GM19351 (cell line): ENCODE data around the gene CCNL1.
A peak's percentile ranks its signal among the peaks of the same experiment; 100 is the strongest.

ENCODE experiments used
- ATAC-seq: cut with Tn5 transposase; IDR thresholded peaks from one replicate; pipeline ENCODE4 v1.9.1; 2021; ENCODE audit warnings: mild to moderate bottlenecking, moderate library complexity; ENCODE audit not compliant: unreplicated experiment

Gene CCNL1

GRCh38 chr3:157147099-157147803, 12.7 kb downstream of the CCNL1 start:
- ATAC-seq = no peak

GRCh38 chr3:157145606-157146322, 14.2 kb downstream of the CCNL1 start:
- no peak for ATAC-seq

GRCh38 chr3:157142315-157142714, 17.6 kb downstream of the CCNL1 start:
- no peak for ATAC-seq

GRCh38 chr3:157139938-157140534, 19.9 kb downstream of the CCNL1 start:
- ATAC-seq = no peak

GRCh38 chr3:157136647-157137387, 23.1 kb downstream of the CCNL1 start:
- ATAC-seq = peak; percentile 1

GRCh38 chr3:157135671-157136396, 24.1 kb downstream of the CCNL1 start:
- ATAC-seq = no peak

GRCh38 chr3:157134620-157135191, 25.2 kb downstream of the CCNL1 start:
- ATAC-seq = peak; percentile 58

GRCh38 chr3:157133434-157134320, 26.3 kb downstream of the CCNL1 start:
- no peak for ATAC-seq

- ATAC-seq = no peak
Observed at GRCh38 chr3:157132936-157133335, 27.0 kb downstream of the CCNL1 start.

GRCh38 chr3:157132341-157132740, 27.6 kb downstream of the CCNL1 start:
- ATAC-seq = no peak

GRCh38 chr3:157131861-157132260, 28.1 kb downstream of the CCNL1 start:
- ATAC-seq = no peak

GRCh38 chr3:157130467-157131251, 29.3 kb downstream of the CCNL1 start:
- ATAC-seq = no peak

GRCh38 chr3:157129803-157130466, 30.0 kb downstream of the CCNL1 start:
- no peak for ATAC-seq

- ATAC-seq = peak; percentile 27
Observed at GRCh38 chr3:157128771-157129681, 30.9 kb downstream of the CCNL1 start.

GRCh38 chr3:157127831-157128767, 31.8 kb downstream of the CCNL1 start:
- peak; percentile 61 for ATAC-seq

- ATAC-seq = no peak
Observed at GRCh38 chr3:157127268-157127667, 32.7 kb downstream of the CCNL1 start.
